ENCODE measurements around the gene PHEX.

DNA sequence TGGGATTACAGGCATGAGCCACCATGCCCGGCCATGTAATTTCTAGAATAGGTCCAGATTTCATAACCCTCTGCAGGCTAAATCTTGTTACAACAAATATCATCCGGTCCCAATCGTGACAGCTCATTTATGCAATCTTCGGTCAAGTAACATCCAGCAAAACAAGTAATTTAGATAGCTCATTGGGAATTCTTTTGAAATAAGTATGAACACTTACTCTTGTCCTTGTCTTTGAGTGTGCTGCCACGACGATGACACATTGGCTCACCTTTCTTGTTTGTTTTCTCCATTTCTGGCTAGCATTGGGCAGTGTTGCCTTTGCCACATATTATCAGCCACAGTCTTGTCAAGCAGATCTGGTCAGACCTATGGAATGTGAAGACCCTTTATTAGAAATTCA lies 92.0 kb downstream of the PHEX start:
- TF ChIP-seq ELF4 (CRISPR knock-in tag; IDR thresholded peaks at IDR 0.05; ENCODE audit: low read depth) (no peak), MXD4 (CRISPR knock-in tag; IDR thresholded peaks at IDR 0.05; ENCODE audit: borderline replicate concordance) (no peak)
- TF ChIP-seq, protein P1, sequence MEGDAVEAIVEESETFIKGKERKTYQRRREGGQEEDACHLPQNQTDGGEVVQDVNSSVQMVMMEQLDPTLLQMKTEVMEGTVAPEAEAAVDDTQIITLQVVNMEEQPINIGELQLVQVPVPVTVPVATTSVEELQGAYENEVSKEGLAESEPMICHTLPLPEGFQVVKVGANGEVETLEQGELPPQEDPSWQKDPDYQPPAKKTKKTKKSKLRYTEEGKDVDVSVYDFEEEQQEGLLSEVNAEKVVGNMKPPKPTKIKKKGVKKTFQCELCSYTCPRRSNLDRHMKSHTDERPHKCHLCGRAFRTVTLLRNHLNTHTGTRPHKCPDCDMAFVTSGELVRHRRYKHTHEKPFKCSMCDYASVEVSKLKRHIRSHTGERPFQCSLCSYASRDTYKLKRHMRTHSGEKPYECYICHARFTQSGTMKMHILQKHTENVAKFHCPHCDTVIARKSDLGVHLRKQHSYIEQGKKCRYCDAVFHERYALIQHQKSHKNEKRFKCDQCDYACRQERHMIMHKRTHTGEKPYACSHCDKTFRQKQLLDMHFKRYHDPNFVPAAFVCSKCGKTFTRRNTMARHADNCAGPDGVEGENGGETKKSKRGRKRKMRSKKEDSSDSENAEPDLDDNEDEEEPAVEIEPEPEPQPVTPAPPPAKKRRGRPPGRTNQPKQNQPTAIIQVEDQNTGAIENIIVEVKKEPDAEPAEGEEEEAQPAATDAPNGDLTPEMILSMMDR (IDR thresholded peaks at IDR 0.05), result no peak
